RWPE2 (cell line): ENCODE data around the gene GDPD5.

Experiments
- ATAC-seq: fragments of 200-7000 bp; cut with Tn5 transposase; 3 replicates; pipeline ENCODE4 v1.9.1; 2021; ENCODE audit warnings: low read depth
- DNase-seq: peaks from one replicate; pipeline ENCODE4 v3.0.0-alpha.2; 2020; ENCODE audit warnings: low spot score
- H3K27ac ChIP-seq: fragments of 450-650 bp; 2 replicates; pipeline ENCODE4 v1.5.1; 2017; ENCODE audit warnings: mild to moderate bottlenecking; ENCODE audit not compliant: poor library complexity, severe bottlenecking
- H3K27me3 ChIP-seq: fragments of 250-450 bp; sonication (Bioruptor Pico); 2 replicates; pipeline ENCODE4 v1.5.1; 2021; ENCODE audit warnings: mild to moderate bottlenecking, moderate library complexity; ENCODE audit not compliant: insufficient read depth, poor library complexity, severe bottlenecking
- H3K36me3 ChIP-seq: fragments of 250-450 bp; sonication (Bioruptor Pico); 2 replicates; pipeline ENCODE4 v1.5.1; 2020; ENCODE audit warnings: low read depth, mild to moderate bottlenecking, moderate library complexity
- H3K4me1 ChIP-seq: fragments of 250-450 bp; sonication (Bioruptor Pico); 2 replicates; pipeline ENCODE4 v1.5.1; 2021; ENCODE audit warnings: mild to moderate bottlenecking, moderate library complexity; ENCODE audit not compliant: insufficient read depth, poor library complexity, severe bottlenecking
- H3K4me3 ChIP-seq: fragments of 250-450 bp; sonication (Bioruptor Pico); 2 replicates; pipeline ENCODE4 v1.5.1; 2021; ENCODE audit warnings: mild to moderate bottlenecking, moderate library complexity; ENCODE audit not compliant: severe bottlenecking
- H3K9me3 ChIP-seq: fragments of 250-450 bp; sonication (Bioruptor Pico); 2 replicates; pipeline ENCODE4 v1.5.1; 2021; ENCODE audit warnings: mild to moderate bottlenecking, moderate library complexity; ENCODE audit not compliant: severe bottlenecking
- CTCF ChIP-seq: fragments of 450-650 bp; IDR thresholded peaks from one replicate; pipeline ENCODE4 v1.5.1; 2017; ENCODE audit warnings: mild to moderate bottlenecking, moderate library complexity; ENCODE audit not compliant: poor library complexity, severe bottlenecking

The GDPD5 gene

GRCh38 chr11:75570559-75571139, 44.9 kb upstream of the GDPD5 start:
- DNase-seq (no peak), ATAC-seq (no peak)
- Histone ChIP-seq H3K27ac (no peak overlapping the region), H3K36me3 (peaks cover 54% of the 10 kb centered on the region), H3K27me3 (no peaks in the 10 kb centered on the region), H3K4me3 (no peak overlapping the region), H3K4me1 (peaks cover 1% of the 10 kb centered on the region), H3K9me3 (no peaks in the 10 kb centered on the region)
- no peak for TF ChIP-seq CTCF

GRCh38 chr11:75568616-75569219, 43.0 kb upstream of the GDPD5 start:
- Histone ChIP-seq H3K9me3 (no peaks in the 10 kb centered on the region), H3K27ac (no peak overlapping the region), H3K4me3 (no peak overlapping the region), H3K4me1 (peaks cover 9% of the 10 kb centered on the region), H3K27me3 (no peaks in the 10 kb centered on the region), H3K36me3 (peaks cover 67% of the 10 kb centered on the region)
- DNase-seq (no peak), ATAC-seq (no peak)
- no peak for TF ChIP-seq CTCF

- peaks cover 67% of the 10 kb centered on the region for H3K36me3 ChIP-seq
Measured at GRCh38 chr11:75567971-75568370, 42.2 kb upstream of the GDPD5 start.

GRCh38 chr11:75566763-75567279, 41.1 kb upstream of the GDPD5 start:
- H3K36me3 ChIP-seq: peaks cover 67% of the 10 kb centered on the region
- no peak for TF ChIP-seq CTCF
- H3K27me3 ChIP-seq: no peaks in the 10 kb centered on the region
- no peaks in the 10 kb centered on the region for H3K9me3 ChIP-seq
- H3K4me1 ChIP-seq: peaks cover 9% of the 10 kb centered on the region
- ATAC-seq (no peak), DNase-seq (peak; percentile 61)
- no peak overlapping the region for H3K27ac ChIP-seq
- no peak overlapping the region for H3K4me3 ChIP-seq

More at GRCh38 chr11:75567971-75568370, 42.2 kb upstream of the GDPD5 start:
- H3K27ac ChIP-seq: no peak overlapping the region
- no peaks in the 10 kb centered on the region for H3K27me3 ChIP-seq
- DNase-seq: no peak
- H3K4me3 ChIP-seq: no peak overlapping the region
- no peak for TF ChIP-seq CTCF
- no peak for ATAC-seq
- H3K9me3 ChIP-seq: no peaks in the 10 kb centered on the region
- H3K4me1 ChIP-seq: peaks cover 9% of the 10 kb centered on the region
